Endothelial cell of umbilical vein (primary cell): ENCODE results near the gene RIF1. TPM values are rescaled to one million over a fixed set of nuclear protein-coding genes. Genes with fewer than 3 reads are reported as not detected.

ENCODE experiments used
- BruUV-seq: library from RNA; stranded (reverse); fragments of 400-500 nt; replicated peaks from 2 replicates; lab custom pipeline; 2021; lab: Mats Ljungman, UMichigan
- CTCF ChIA-PET: fragments of 300-600, 350-600 bp; sonication (Branson Sonifier 250); formaldehyde crosslinking; loops from one replicate; lab custom pipeline; 2021; ENCODE audit warnings: antibody characterized with exemption, inconsistent platforms; lab: Charles Lee
- POLR2A ChIA-PET: fragments of 300-600, 350-600 bp; sonication (Branson Sonifier 250); formaldehyde crosslinking; loops from one replicate; lab custom pipeline; 2021; ENCODE audit warnings: antibody characterized with exemption, inconsistent platforms; lab: Charles Lee
- DNase-seq: peaks from one replicate; pipeline ENCODE4 v3.0.0-alpha.2; 2011; ENCODE audit warnings: low read depth, low spot score
- FAIRE-seq: peaks from 2 replicates; lab custom pipeline; 2011; peaks lifted over from hg19 to GRCh38; lab: Jason Lieb, UNC
- H2AFZ ChIP-seq: 2 replicates; pipeline ENCODE4 v1.6.0; 2012; ENCODE audit warnings: low read depth, low read length, control low read depth, inconsistent platforms
- H3K27ac ChIP-seq: 2 replicates; pipeline ENCODE4 v1.5.1; 2011; ENCODE audit warnings: low read depth, mild to moderate bottlenecking, control low read depth, low read length, moderate library complexity; ENCODE audit not compliant: insufficient read depth
- H3K27me3 ChIP-seq, 2 experiments: 2 replicates each; pipeline versions ENCODE4 v1.6.0 to v1.6.1; 2011; ENCODE audit warnings: low read length in 2 of 2, mixed read lengths in 1 of 2; ENCODE audit not compliant: control insufficient read depth in 2 of 2, insufficient read depth in 2 of 2
- H3K36me3 ChIP-seq, 2 experiments: 2 replicates in 1 of 2; 3 replicates in 1 of 2; pipeline ENCODE4 v1.5.1; 2011; ENCODE audit warnings: low read length in 2 of 2, mild to moderate bottlenecking in 1 of 2, moderate library complexity in 1 of 2; ENCODE audit not compliant: control insufficient read depth in 2 of 2, insufficient read depth in 2 of 2; ENCODE audit errors: extremely low read depth in 1 of 2
- H3K4me1 ChIP-seq: 3 replicates; pipeline ENCODE4 v1.5.1; 2011; ENCODE audit warnings: mild to moderate bottlenecking, low read length; ENCODE audit not compliant: control insufficient read depth, insufficient read depth; ENCODE audit errors: extremely low read depth
- H3K4me2 ChIP-seq: 2 replicates; pipeline ENCODE4 v1.6.1; 2011; ENCODE audit warnings: low read length, control low read depth, mixed read lengths; ENCODE audit not compliant: insufficient read depth
- H3K4me3 ChIP-seq, 3 experiments: fragments of 200-600 bp in 1 of 3; sonication (generic), shearing (Covaris generic) in 1 of 3; replicated peaks in 1 of 3; 2 replicates each; pipeline ENCODE4 v1.5.1; 2011 to 2016; ENCODE audit warnings: control low read depth in 3 of 3, low read length in 3 of 3, mild to moderate bottlenecking in 2 of 3, inconsistent platforms in 1 of 3, low read depth in 1 of 3, moderate library complexity in 1 of 3; ENCODE audit not compliant: insufficient read depth in 1 of 3
- H3K79me2 ChIP-seq: 2 replicates; pipeline ENCODE4 v1.6.0; 2012; ENCODE audit warnings: low read length, inconsistent platforms; ENCODE audit not compliant: control insufficient read depth, insufficient read depth
- H3K9ac ChIP-seq: replicated peaks from 2 replicates; pipeline ENCODE3; 2011; ENCODE audit warnings: low read length, control low read depth; ENCODE audit not compliant: insufficient read depth; ENCODE audit errors: extremely low read depth
- H3K9me1 ChIP-seq: replicated peaks from 3 replicates; pipeline ENCODE4 v1.6.0; 2011; ENCODE audit warnings: mild to moderate bottlenecking, low read length; ENCODE audit not compliant: control insufficient read depth, insufficient read depth; ENCODE audit errors: extremely low read depth
- H3K9me3 ChIP-seq: replicated peaks from 2 replicates; pipeline ENCODE4 v1.5.1; 2012; ENCODE audit warnings: low read length, inconsistent platforms; ENCODE audit not compliant: control insufficient read depth, insufficient read depth
- H4K20me1 ChIP-seq: replicated peaks from 2 replicates; pipeline ENCODE3; 2011; ENCODE audit warnings: mild to moderate bottlenecking, low read length; ENCODE audit not compliant: control insufficient read depth, insufficient read depth; ENCODE audit errors: extremely low read depth
- CTCF ChIP-seq, 2 donors: IDR thresholded peaks; 1 replicate in 1 of 2; 2 replicates in 1 of 2; pipeline ENCODE4 v1.5.1; 2011; ENCODE audit warnings: low read length in 2 of 2, mild to moderate bottlenecking in 2 of 2, moderate library complexity in 2 of 2, control low read depth in 1 of 2, inconsistent platforms in 1 of 2, low read depth in 1 of 2; ENCODE audit not compliant: insufficient read depth in 1 of 2; ENCODE audit errors: extremely low read depth in 1 of 2
- EZH2 ChIP-seq: IDR thresholded peaks from 2 replicates; pipeline ENCODE4 v1.6.1; 2012; ENCODE audit warnings: borderline replicate concordance, low read depth, mild to moderate bottlenecking, moderate library complexity, low read length, inconsistent platforms; ENCODE audit not compliant: severe bottlenecking
- FOS ChIP-seq: IDR thresholded peaks from 2 replicates; pipeline ENCODE4 v1.6.1; 2011; ENCODE audit warnings: mild to moderate bottlenecking, low read length, moderate library complexity, borderline replicate concordance; ENCODE audit not compliant: insufficient read depth
- GATA2 ChIP-seq: IDR thresholded peaks from 2 replicates; pipeline ENCODE4 v1.7.0; 2011; ENCODE audit warnings: low read depth, mild to moderate bottlenecking, moderate library complexity, mixed read lengths, low read length; ENCODE audit not compliant: insufficient read length, insufficient read depth
- JUN ChIP-seq: IDR thresholded peaks from 2 replicates; pipeline ENCODE4 v1.6.1; 2011; ENCODE audit warnings: borderline replicate concordance, low read depth; ENCODE audit not compliant: insufficient read length, insufficient read depth
- MAX ChIP-seq: IDR thresholded peaks from 2 replicates; pipeline ENCODE4 v1.6.1; 2011; ENCODE audit not compliant: insufficient read depth, insufficient read length
- MYC ChIP-seq: IDR thresholded peaks from one replicate; pipeline ENCODE4 v1.6.1; 2011; ENCODE audit warnings: mild to moderate bottlenecking, low read depth, low read length
- POLR2A ChIP-seq: IDR thresholded peaks from 2 replicates; pipeline ENCODE4 v1.6.1; 2012; ENCODE audit warnings: low read depth, mild to moderate bottlenecking, control low read depth, low read length
- POLR2AphosphoS5 ChIP-seq: IDR thresholded peaks from 2 replicates; pipeline ENCODE4 v1.6.1; 2012; ENCODE audit warnings: low read depth, mild to moderate bottlenecking, control low read depth, low read length, moderate library complexity; ENCODE audit not compliant: insufficient read depth
- dilution Hi-C: fragments of 300-500 bp; cut with MboI; formaldehyde crosslinking; loops from one replicate; pipeline ENCODE4 v1.15.0; 2019; ENCODE audit warnings: low sequenced_read_pairs; ENCODE audit not compliant: extremely low pct_ligation_motif_present
- intact Hi-C: fragments of 100-400 bp; cut with micrococcal nuclease; formaldehyde crosslinking; loops from one replicate; pipeline ENCODE4 v1.10.0; 2022
- polyA plus RNA-seq, 4 experiments: library from polyadenylated mRNA; depleted of rRNA in 3 of 4; stranded (reverse) in 3 of 4; unstranded in 1 of 4; fragments of >200 nt; gene quantifications; 2 replicates each; pipeline versions ENCODE4 v1.2.1 to v1.2.3, GENCODE V29; 2011 to 2012; ENCODE audit warnings: missing spikeins in 1 of 4
- total RNA-seq: library from RNA; stranded (reverse); gene quantifications from 2 replicates; pipeline ENCODE4 v1.2.3, GENCODE V29; 2021

RIF1 gene
- total and polyA plus RNA-seq, 2 donors (not counting 3 experiments of a cell fraction or from before 2014, with no cell fraction given), result 5.1 to 55.3 TPM

GRCh38 chr2:151481744-151482143, 72.0 kb downstream of the RIF1 start:
- H3K27ac ChIP-seq, result no peak overlapping the region
- H3K27me3 ChIP-seq, result no peaks in the 10 kb centered on the region
- H3K9ac ChIP-seq, result no peak overlapping the region
- no peak for DNase-seq
- H3K4me2 ChIP-seq, result no peak overlapping the region
- TF ChIP-seq MYC, result no peak
- no peaks in the 10 kb centered on the region for H3K79me2 ChIP-seq
- no peak overlapping the region for H2AFZ ChIP-seq
- peaks cover 0 to 7% of the 10 kb centered on the region in 2 experiments for H3K36me3 ChIP-seq
- no peaks in the 10 kb centered on the region for H4K20me1 ChIP-seq
- no TSS peak for BruUV-seq
- H3K4me3 ChIP-seq, result no peak overlapping the region
- intact Hi-C loops, result no loop called here
- H3K9me1 ChIP-seq, result no peaks in the 10 kb centered on the region
- dilution Hi-C loops, result no loop called here
- no peaks in the 10 kb centered on the region for H3K4me1 ChIP-seq
- no peaks in the 10 kb centered on the region for H3K9me3 ChIP-seq
- ChIA-PET POLR2A (no interaction called here), CTCF (no interaction called here)
- FAIRE-seq, result no peak

- no peaks in the 10 kb centered on the region for H3K9me1 ChIP-seq
- no peaks in the 10 kb centered on the region for H3K79me2 ChIP-seq
- intact Hi-C loops, result no loop called here
- CTCF ChIA-PET, result no interaction called here
- no peaks in the 10 kb centered on the region for H4K20me1 ChIP-seq
- FAIRE-seq (no peak), DNase-seq (no peak)
- dilution Hi-C loops, result no loop called here
- H2AFZ ChIP-seq, result no peak overlapping the region
- no peaks in the 10 kb centered on the region for H3K27me3 ChIP-seq
- no peak overlapping the region for H3K4me3 ChIP-seq
- peaks cover 0 to 3% of the 10 kb centered on the region in 2 experiments for H3K36me3 ChIP-seq
- TF ChIP-seq POLR2AphosphoS5 (no peak), JUN (no peak), MYC (no peak), POLR2A (no peak), GATA2 (no peak), MAX (no peak), CTCF (IDR thresholded peaks at IDR 0.05; ENCODE audit: extremely low read depth in 1 of 2, insufficient read depth in 1 of 2, low read depth in 1 of 2, low read length in 2 of 2) (no peak), FOS (no peak), EZH2 (no peak)
- no peaks in the 10 kb centered on the region for H3K9me3 ChIP-seq
- H3K9ac ChIP-seq, result no peak overlapping the region
- no peaks in the 10 kb centered on the region for H3K4me1 ChIP-seq
- no peak overlapping the region for H3K4me2 ChIP-seq
- no TSS peak for BruUV-seq
- POLR2A ChIA-PET, result interaction anchor here (0.8 kb wide), 1 partner anchor 9 kb away, joined by 7 read pairs; no protein-coding TSS in a partner anchor
- no peak overlapping the region for H3K27ac ChIP-seq
These were observed 72.5 kb downstream of the RIF1 start for GRCh38 chr2:151482171-151482725.
